GM18867 (cell line): ENCODE results near the gene APOF.
"Not testable (repeated sequence)": the region's sequence is repeated elsewhere in the genome, so short reads cannot be mapped to it uniquely, and the experiment has no call there.

Experiments used
- ATAC-seq: cut with Tn5 transposase; IDR thresholded peaks from one replicate; pipeline ENCODE4 v1.9.1; 2021; ENCODE audit warnings: mild to moderate bottlenecking, moderate library complexity; ENCODE audit not compliant: unreplicated experiment

The APOF gene

GRCh38 chr12:56374726-56375597, 12.3 kb upstream of the APOF start:
- no peak for ATAC-seq

GRCh38 chr12:56373515-56373914, 10.9 kb upstream of the APOF start:
- no peak for ATAC-seq

- no peak for ATAC-seq
Observed at GRCh38 chr12:56366948-56367347, 4.3 kb upstream of the APOF start.

GRCh38 chr12:56361487-56362129, 1.0 kb downstream of the APOF start:
- no peak for ATAC-seq

- ATAC-seq = peak; percentile 93
Observed at GRCh38 chr12:56359851-56360767, 2.5 kb downstream of the APOF start, which contains the start of gene STAT2. Gene STAT2, minus strand, starts transcription at chr12:56360107. Its CDS starts 3,536 bp downstream, at chr12:56356571.

- ATAC-seq = no peak
Observed at GRCh38 chr12:56358836-56359532, 3.7 kb downstream of the APOF start.

- no peak for ATAC-seq
Observed at GRCh38 chr12:56351325-56351724, 11.3 kb downstream of the APOF start.

GRCh38 chr12:56350662-56351061, 12.0 kb downstream of the APOF start:
- no peak for ATAC-seq

GRCh38 chr12:56348776-56349175, 13.9 kb downstream of the APOF start:
- ATAC-seq = no peak

- ATAC-seq = not testable (repeated sequence)
Observed at GRCh38 chr12:56347255-56347654, 15.4 kb downstream of the APOF start.

GRCh38 chr12:56346675-56347074, 16.0 kb downstream of the APOF start:
- no peak for ATAC-seq

- not testable (repeated sequence) for ATAC-seq
Observed at GRCh38 chr12:56342290-56342689, 20.4 kb downstream of the APOF start.

- ATAC-seq = no peak
Observed at GRCh38 chr12:56341616-56342015, 21.0 kb downstream of the APOF start.

GRCh38 chr12:56339158-56339422, 23.6 kb downstream of the APOF start:
- no peak for ATAC-seq

GRCh38 chr12:56338308-56339157, 24.1 kb downstream of the APOF start, which contains the start of gene IL23A:
Gene IL23A, plus strand, starts transcription at chr12:56338884. Its CDS starts 161 bp downstream, at chr12:56339045.
- ATAC-seq = no peak

GRCh38 chr12:56337753-56338251, 24.9 kb downstream of the APOF start:
- ATAC-seq = no peak

- ATAC-seq = no peak
Observed at GRCh38 chr12:56336361-56337167, 26.1 kb downstream of the APOF start.

GRCh38 chr12:56335527-56335926, 27.1 kb downstream of the APOF start:
- ATAC-seq = not testable (repeated sequence)

GRCh38 chr12:56334490-56334793, 28.2 kb downstream of the APOF start:
- no peak for ATAC-seq
